ENCODE results near the gene CXCR2. TPM values are rescaled to one million over a fixed set of nuclear protein-coding genes. Genes with fewer than 3 reads are reported as not detected.

CXCR2 gene
- total RNA-seq, 1 donor: not detected

DNA sequence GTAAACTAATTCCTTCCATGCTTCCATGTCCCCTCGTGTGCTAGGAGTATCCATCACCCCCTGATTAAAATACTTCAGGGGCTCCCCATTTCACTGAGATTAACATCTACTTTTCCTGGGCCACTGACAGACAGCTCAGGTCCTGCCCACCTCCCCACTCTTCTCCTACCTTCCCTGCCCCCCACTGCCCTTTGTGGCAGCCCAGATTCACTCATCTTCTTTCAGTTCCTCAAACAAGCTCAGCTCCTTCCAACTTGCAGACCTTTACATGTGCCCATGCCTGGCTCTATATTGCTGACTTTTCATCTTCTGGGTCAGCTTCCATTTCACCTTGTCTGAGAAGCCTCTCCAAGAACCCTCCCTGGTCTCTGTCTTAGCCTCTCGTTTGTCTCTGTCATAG lies 44.8 kb upstream of the CXCR2 start:
- Histone ChIP-seq H3K4me3 (ENCODE audit: insufficient read depth, low read length) (no peak overlapping the region), H3K9me3 (ENCODE audit: low read depth, low read length) (no peaks in the 10 kb centered on the region), H2AFZ (ENCODE audit: low read length) (no peak overlapping the region), H3K27me3 (ENCODE audit: insufficient read depth, low read length) (peaks cover 24% of the 10 kb centered on the region), H3K4me2 (ENCODE audit: insufficient read depth, low read length) (no peak overlapping the region), H4K20me1 (ENCODE audit: insufficient read depth, low read length) (no peaks in the 10 kb centered on the region), H3K4me1 (ENCODE audit: insufficient read depth, low read length) (peaks cover 9% of the 10 kb centered on the region), H3K27ac (ENCODE audit: low read depth, low read length) (no peak overlapping the region), H3K36me3 (ENCODE audit: insufficient read depth, low read length) (no peaks in the 10 kb centered on the region), H3K79me2 (ENCODE audit: insufficient read depth, low read length) (no peaks in the 10 kb centered on the region)
- no peak for TF ChIP-seq CTCF (IDR thresholded peaks at IDR 0.05; ENCODE audit: extremely low read depth, low read depth, low read length)
- DNase-seq (ENCODE audit: insufficient read length, low spot score, missing footprints): no peak

GRCh38 chr2:218081695-218082094 lies 44.1 kb upstream of the CXCR2 start:
- TF ChIP-seq CTCF (IDR thresholded peaks at IDR 0.05; ENCODE audit: extremely low read depth, low read depth, low read length): no peak
- peak overlapping the region; percentile 14 for H3K4me2 ChIP-seq (ENCODE audit: insufficient read depth, low read length)
- H3K27me3 ChIP-seq (ENCODE audit: insufficient read depth, low read length): peaks cover 24% of the 10 kb centered on the region

DNA sequence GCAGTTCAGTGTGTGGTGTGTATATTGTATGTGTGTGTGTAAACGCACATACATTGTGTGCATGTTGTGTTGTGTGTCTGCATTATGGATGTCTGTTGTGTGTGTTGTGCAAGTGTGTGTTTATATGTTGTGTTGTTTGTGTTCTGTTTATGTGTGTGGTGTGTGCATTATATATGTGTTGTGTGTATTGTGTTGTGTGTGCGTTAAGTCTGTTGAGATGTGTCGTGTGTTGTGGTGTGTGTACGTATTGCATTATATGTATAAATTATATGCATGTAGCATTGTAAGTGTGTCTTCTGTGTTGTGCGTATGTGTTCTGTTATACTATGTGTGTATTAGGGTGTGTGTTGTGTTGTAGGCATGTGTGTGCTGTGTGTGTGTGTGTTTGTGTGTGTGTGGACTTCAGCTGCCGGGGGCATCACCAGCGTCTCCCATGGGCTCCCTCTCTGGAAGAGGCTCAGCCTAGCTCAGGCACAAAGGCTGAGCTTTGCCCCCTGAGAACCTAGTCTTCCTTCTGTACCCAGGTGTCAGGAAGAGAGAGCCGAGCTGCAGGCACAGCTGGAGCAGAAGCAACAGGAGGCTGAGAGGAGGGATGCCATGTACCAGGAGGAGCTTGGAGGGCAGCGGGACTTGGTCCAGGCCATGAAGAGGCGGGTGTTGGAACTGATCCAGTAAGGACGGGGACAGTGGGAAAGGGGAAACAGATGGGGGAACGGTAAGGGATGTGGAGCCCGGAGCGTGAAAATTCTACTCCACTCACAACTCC lies 43.1 kb upstream of the CXCR2 start:
- Histone ChIP-seq H3K9me3 (ENCODE audit: low read depth, low read length) (peaks cover 6% of the 10 kb centered on the region), H3K27me3 (ENCODE audit: insufficient read depth, low read length) (peaks cover 24% of the 10 kb centered on the region), H3K4me3 (ENCODE audit: insufficient read depth, low read length) (no peak overlapping the region), H3K4me2 (ENCODE audit: insufficient read depth, low read length) (no peak overlapping the region), H3K79me2 (ENCODE audit: insufficient read depth, low read length) (no peaks in the 10 kb centered on the region), H3K36me3 (ENCODE audit: insufficient read depth, low read length) (no peaks in the 10 kb centered on the region), H3K4me1 (ENCODE audit: insufficient read depth, low read length) (peaks cover 9% of the 10 kb centered on the region), H3K27ac (ENCODE audit: low read depth, low read length) (no peak overlapping the region), H2AFZ (ENCODE audit: low read length) (no peak overlapping the region), H4K20me1 (ENCODE audit: insufficient read depth, low read length) (no peaks in the 10 kb centered on the region)
- DNase-seq (ENCODE audit: insufficient read length, low spot score, missing footprints): no peak
- no peak for TF ChIP-seq CTCF (IDR thresholded peaks at IDR 0.05; ENCODE audit: extremely low read depth, low read depth, low read length)

More at GRCh38 chr2:218081695-218082094, 44.1 kb upstream of the CXCR2 start:
- Histone ChIP-seq H4K20me1 (ENCODE audit: insufficient read depth, low read length) (no peaks in the 10 kb centered on the region), H3K4me1 (ENCODE audit: insufficient read depth, low read length) (peaks cover 9% of the 10 kb centered on the region), H2AFZ (ENCODE audit: low read length) (no peak overlapping the region), H3K27ac (ENCODE audit: low read depth, low read length) (no peak overlapping the region), H3K9me3 (ENCODE audit: low read depth, low read length) (peaks cover 5% of the 10 kb centered on the region), H3K4me3 (ENCODE audit: insufficient read depth, low read length) (no peak overlapping the region), H3K79me2 (ENCODE audit: insufficient read depth, low read length) (no peaks in the 10 kb centered on the region), H3K36me3 (ENCODE audit: insufficient read depth, low read length) (no peaks in the 10 kb centered on the region)
- DNase-seq (ENCODE audit: insufficient read length, low spot score, missing footprints): peak; percentile 91

DNA sequence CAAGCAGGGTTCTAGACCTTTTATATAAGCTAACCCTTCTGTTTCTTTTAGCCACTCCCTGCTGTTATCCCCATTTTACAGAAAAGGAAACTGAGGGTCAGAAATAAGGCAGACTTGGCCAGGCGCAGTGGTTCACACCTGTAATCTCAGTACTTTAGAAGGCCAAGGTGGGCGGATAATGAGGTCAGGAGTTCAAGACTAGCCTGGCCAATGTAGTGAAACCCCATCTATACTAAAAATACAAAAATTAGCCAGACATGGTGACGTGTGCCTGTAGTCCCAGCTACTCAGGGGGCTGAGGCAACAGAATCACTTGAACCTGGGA lies 42.5 kb upstream of the CXCR2 start:
- H3K36me3 ChIP-seq (ENCODE audit: insufficient read depth, low read length): no peaks in the 10 kb centered on the region
- peaks cover 24% of the 10 kb centered on the region for H3K27me3 ChIP-seq (ENCODE audit: insufficient read depth, low read length)
- H2AFZ ChIP-seq (ENCODE audit: low read length): no peak overlapping the region
- H3K4me3 ChIP-seq (ENCODE audit: insufficient read depth, low read length): no peak overlapping the region
- no peak for TF ChIP-seq CTCF (IDR thresholded peaks at IDR 0.05; ENCODE audit: extremely low read depth, low read depth, low read length)
- H3K4me1 ChIP-seq (ENCODE audit: insufficient read depth, low read length): peaks cover 9% of the 10 kb centered on the region
- no peaks in the 10 kb centered on the region for H3K79me2 ChIP-seq (ENCODE audit: insufficient read depth, low read length)
- peaks cover 6% of the 10 kb centered on the region for H3K9me3 ChIP-seq (ENCODE audit: low read depth, low read length)
- DNase-seq (ENCODE audit: insufficient read length, low spot score, missing footprints): no peak
- H3K4me2 ChIP-seq (ENCODE audit: insufficient read depth, low read length): no peak overlapping the region
- no peak overlapping the region for H3K27ac ChIP-seq (ENCODE audit: low read depth, low read length)
- H4K20me1 ChIP-seq (ENCODE audit: insufficient read depth, low read length): no peaks in the 10 kb centered on the region

Measured in osteoblast (primary cell).